Ramos (cell line): ENCODE data around the gene KIF24.
"Not testable (repeated sequence)": the region's sequence is repeated elsewhere in the genome, so short reads cannot be mapped to it uniquely, and the experiment has no call there.

Experiments
- in situ Hi-C: fragments of 300-500 bp; cut with MboI; formaldehyde crosslinking; loops from one replicate; pipeline ENCODE4 v1.14.3; 2022; ENCODE audit warnings: low sequenced_read_pairs; ENCODE audit not compliant: unreplicated experiment

The KIF24 gene, protein sequence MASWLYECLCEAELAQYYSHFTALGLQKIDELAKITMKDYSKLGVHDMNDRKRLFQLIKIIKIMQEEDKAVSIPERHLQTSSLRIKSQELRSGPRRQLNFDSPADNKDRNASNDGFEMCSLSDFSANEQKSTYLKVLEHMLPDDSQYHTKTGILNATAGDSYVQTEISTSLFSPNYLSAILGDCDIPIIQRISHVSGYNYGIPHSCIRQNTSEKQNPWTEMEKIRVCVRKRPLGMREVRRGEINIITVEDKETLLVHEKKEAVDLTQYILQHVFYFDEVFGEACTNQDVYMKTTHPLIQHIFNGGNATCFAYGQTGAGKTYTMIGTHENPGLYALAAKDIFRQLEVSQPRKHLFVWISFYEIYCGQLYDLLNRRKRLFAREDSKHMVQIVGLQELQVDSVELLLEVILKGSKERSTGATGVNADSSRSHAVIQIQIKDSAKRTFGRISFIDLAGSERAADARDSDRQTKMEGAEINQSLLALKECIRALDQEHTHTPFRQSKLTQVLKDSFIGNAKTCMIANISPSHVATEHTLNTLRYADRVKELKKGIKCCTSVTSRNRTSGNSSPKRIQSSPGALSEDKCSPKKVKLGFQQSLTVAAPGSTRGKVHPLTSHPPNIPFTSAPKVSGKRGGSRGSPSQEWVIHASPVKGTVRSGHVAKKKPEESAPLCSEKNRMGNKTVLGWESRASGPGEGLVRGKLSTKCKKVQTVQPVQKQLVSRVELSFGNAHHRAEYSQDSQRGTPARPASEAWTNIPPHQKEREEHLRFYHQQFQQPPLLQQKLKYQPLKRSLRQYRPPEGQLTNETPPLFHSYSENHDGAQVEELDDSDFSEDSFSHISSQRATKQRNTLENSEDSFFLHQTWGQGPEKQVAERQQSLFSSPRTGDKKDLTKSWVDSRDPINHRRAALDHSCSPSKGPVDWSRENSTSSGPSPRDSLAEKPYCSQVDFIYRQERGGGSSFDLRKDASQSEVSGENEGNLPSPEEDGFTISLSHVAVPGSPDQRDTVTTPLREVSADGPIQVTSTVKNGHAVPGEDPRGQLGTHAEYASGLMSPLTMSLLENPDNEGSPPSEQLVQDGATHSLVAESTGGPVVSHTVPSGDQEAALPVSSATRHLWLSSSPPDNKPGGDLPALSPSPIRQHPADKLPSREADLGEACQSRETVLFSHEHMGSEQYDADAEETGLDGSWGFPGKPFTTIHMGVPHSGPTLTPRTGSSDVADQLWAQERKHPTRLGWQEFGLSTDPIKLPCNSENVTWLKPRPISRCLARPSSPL (N-terminal part only)

DNA sequence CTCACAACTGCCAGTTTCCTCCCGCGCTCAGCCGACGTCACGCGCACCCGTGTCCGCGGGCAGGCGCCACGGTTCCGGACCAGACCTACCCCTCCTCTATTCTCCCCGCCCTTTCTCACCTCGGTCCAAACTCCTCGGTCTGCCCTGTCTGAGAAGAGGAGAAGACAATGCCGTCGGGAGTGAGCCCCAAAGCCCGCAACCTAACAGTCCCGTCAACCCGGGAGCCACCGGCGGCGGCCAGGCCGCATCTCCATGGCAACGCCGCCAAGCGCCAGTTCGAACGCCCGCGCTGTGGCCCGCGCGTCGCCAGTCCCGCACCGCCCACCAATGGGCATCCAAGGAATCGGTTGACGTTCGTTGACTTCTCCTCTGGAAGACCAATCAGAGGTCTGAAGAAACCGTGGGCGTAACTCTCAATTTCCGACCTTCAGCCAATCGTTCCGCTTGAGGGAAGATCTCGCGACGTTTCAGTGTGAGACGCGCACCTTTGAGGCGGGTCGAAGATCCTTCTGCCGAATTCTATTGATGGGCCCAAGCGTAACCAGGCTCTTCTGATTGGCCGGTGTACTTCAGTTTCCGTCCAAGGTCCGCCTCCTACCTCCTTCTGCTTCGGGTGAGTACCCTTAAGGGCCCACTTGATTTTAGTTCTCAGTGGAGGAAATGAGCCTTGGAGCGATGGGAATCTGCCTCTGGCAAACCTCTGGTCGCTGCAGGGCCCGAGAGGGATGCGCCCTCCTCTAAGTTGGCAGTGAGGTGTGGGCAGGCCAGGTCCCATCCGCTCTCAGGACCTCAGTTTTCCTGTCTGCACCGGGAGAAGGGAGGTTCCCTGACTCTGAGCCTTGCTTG lies at the start of gene KIF24, which contains the start of gene NUDT2:
TSS of gene KIF24 (minus strand) at position 282 of the 846 bp plus-strand sequence. CDS start 17,922 bp downstream, outside the sequence.
TSS of gene NUDT2 (plus strand) at position 583 of the 846 bp plus-strand sequence. CDS start 9,471 bp downstream, outside the sequence.
- in situ Hi-C loops = no loop called here

DNA sequence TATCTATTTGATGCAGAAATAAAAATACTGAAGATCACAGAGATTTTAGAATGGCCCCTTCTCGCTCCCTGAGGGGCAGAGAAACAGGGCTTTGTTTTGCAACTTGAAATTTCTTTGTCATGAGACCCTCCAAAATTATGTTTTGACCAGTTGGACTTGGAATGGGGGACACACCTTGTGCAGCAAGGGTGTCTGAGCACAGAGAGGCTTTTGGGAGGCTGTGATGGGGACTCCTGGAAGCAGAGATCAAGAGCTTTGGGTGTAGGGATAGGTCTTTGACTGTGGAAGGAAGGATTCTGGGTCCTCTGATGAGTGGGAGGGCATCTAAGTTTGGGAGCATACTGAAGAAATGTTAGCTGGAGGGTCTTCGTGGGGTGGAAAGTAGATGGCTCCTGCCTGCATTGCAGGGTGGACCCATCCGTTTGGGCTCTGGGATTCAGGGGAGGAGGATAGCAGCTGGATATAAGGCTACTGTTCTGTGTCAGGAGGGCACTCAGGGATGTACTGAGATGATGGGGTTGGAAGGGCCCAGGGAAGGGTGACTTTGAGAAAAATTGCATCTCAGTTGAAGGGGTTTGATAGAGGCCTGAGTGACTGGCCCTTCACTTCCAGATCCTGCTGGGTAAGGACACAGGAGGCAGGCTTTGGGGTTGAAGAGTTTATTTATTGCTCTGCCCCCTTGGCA lies 49.5 kb upstream of the KIF24 start:
- in situ Hi-C loops = loop anchor here (10.0 kb wide), 1 partner anchor 204 kb away; the partner anchor contains the start of gene UBAP1

DNA sequence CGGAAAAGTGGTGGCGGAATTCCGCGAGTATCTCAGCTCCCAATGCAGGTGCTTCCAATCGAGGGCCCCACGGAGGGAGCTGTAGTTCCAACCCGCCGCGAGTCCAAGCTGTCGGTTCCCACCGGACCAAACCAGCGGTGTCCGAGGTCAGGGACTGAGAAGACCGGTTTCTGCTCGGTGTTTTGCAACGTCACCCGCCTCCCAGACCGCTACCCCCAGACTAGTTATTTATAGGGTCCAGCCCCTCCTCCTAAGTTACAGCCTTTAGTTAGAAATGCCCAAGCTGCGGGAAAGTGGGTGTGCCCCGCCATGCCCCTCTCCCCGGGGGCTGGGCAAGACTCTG lies 48.3 kb upstream of the KIF24 start:
- in situ Hi-C loops = loop anchor here (10.0 kb wide), 1 partner anchor 203 kb away; the partner anchor contains the start of gene UBAP1

DNA sequence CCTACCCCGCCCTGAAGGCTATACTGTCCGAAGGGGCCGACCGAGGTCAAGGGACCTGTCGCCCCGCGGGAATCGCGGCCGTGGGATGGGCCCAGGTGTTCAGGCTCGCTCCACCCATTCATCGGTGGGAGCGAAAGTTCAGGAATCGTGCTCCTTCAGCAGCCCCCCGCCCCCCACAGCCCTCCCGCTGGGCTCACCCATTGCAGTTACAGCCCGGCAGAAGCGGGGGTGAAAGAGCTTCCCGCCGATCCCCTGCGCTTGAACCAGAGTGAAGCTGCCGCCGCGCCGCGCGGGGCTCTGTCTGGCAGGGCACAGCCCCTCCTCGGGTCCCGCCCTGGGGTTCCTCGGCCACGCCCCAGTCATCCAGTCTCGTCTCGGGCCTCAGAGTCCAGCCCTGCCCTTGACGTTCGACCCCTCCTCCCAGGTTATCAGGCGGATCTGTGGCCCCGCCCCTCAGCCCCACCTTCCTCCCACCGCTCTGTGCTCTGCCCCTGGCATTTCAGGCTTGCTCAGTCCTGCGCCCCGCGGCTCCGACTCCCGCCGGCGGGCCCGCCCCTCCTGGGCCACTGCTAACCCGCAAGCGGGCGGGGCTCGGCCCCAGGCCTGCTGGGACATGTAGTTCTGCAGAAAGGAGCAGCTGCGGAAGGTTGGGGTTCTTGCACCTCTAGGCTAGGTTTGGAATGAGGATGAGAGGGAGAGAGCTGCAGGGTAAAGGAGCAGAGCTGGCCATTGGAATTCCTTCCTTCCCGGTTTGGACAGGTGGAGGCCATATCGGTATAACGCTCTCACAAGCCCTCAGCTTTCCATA lies 47.7 kb upstream of the KIF24 start, which contains the start of gene MYORG:
TSS of gene MYORG (minus strand) at position 303 of the 808 bp plus-strand sequence. CDS start 3,955 bp downstream, outside the sequence.
- in situ Hi-C loops = loop anchor here (10.0 kb wide), 1 partner anchor 202 kb away; the partner anchor contains the start of gene UBAP1

DNA sequence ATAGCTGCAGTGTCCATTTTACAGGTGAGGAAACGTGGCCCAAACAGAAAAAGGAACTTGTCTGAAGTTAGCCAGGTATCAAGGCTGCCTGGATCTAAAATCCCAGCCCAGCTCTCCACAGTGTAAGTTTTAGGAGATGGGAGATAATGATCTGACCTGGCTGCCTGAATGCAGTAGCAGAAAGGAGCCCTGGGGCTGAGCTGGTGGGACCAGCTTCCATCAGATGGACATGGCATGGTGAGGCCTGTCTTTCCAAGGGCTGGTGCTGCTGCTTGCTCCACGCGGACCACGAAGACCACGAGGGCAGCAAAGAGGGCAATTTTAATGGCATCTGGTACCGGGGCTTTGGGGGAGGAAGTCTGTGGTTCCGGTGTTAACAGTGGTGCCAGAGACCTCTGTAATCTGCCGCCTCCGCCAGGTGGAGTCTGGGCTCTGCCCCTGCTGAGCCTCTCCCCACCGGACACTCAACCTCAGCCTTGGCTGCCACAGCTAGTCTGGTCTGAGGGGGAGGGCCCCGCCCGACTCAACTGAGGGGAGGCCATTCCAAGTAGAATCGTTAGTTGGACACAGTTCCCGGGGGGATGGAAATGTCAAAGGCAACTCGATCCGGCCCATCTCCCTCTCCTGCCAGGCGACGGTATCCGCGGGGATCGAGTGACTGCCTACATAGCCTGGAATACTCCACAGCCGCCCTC lies 47.0 kb upstream of the KIF24 start:
- in situ Hi-C loops = loop anchor here (10.0 kb wide), 1 partner anchor 201 kb away; the partner anchor contains the start of gene UBAP1

DNA sequence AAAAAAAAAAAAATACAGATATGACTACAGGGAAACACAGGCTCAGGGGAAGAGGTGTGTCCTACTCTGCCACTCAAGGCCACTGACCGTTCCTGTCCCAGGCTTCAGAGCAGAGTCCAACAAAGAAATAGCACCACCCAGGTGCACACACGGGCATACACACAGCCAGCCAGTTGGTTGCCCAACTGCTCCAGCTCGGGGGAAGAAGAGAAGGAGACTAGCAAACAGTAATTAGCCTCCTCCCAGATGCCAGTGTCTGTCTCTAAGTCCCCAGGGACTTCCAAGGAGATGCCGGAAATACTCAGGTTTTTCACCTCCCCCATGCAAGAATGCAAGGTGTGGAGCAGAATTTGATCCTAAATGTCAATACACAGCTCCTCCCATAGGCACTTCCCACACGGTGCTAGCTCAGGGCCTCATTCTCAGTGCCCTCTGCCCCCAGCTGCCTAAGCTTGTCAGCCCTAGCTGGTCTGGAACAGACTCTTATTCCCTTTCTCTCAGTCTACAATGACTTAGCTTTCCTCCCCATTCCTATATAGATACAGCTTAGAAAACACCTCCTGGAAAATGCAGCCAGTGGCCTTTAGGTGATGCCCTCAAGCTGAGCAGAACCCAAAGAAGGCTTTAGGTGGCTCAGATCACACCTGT lies 46.0 kb upstream of the KIF24 start:
- in situ Hi-C loops = loop anchor here (10.0 kb wide), 1 partner anchor 200 kb away; the partner anchor contains the start of gene UBAP1

DNA sequence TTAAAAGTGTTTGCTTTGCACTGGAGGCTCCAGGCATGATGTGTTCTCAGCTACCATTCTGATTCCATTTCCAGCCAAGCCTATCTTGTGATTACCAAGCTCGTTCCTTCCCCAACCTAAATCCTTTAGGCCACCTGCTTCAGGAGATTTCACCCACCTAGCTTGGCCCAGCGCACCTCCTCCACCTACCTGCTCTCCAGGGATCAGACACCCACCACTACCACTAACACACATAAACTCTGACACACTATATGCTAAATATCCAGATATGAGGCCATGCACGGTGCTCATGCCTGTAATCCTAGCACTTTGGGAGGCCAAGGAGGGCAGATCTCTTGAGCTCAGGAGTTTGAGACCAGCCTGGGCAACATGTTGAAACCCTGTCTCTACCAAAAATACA lies 45.3 kb upstream of the KIF24 start:
- in situ Hi-C loops = loop anchor here (10.0 kb wide), 1 partner anchor 200 kb away; the partner anchor contains the start of gene UBAP1

DNA sequence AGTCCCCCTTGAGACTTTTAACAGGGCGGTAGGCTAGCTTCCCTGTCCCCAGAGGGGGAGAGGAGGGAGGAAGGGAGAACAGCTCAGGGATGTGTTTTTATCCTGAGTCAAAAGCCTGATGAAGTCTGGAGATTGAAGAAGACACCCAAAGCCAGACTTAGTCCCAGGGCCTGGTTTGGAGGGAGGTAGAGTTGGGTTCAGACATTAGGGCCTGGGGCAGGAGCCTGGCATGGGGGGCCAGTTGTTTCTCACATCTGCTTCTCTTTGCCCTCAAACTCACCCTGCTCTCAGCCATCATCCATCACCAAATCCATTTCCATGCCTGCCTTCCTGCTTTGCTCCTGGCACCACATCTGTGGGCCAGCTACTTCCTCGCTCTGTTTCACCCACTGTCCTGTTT lies 44.7 kb upstream of the KIF24 start:
- in situ Hi-C loops = loop anchor here (10.0 kb wide), 1 partner anchor 199 kb away; the partner anchor contains the start of gene UBAP1

DNA sequence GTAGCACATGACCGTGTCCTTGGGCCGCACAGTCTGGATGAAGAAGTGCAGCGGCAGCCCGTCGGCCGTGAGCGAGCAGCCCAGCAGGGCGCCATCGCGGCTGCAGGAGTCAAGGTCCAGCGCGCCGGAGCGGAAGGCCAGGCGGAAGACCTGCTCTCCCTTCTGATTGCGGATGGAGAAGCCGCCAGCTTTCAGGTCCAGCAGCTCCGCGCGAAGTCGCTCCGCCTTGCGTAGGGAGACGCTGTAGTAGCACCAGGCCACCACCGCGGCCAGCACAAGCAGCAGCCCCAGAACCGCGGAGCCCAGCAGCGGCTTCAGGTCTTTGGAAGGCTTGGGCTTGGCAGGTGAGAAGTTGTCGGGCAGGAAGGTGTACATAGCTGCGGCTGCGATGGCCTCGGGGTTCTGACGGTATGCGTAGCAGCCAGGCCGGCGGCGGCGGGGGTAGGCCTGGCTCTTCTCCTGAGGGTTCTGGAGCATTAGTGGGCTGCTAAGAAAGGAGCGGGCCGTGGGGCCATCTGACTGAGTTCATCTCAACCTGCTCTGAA lies 43.5 kb upstream of the KIF24 start:
- in situ Hi-C loops = loop anchor here (10.0 kb wide), 1 partner anchor 198 kb away; the partner anchor contains the start of gene UBAP1

DNA sequence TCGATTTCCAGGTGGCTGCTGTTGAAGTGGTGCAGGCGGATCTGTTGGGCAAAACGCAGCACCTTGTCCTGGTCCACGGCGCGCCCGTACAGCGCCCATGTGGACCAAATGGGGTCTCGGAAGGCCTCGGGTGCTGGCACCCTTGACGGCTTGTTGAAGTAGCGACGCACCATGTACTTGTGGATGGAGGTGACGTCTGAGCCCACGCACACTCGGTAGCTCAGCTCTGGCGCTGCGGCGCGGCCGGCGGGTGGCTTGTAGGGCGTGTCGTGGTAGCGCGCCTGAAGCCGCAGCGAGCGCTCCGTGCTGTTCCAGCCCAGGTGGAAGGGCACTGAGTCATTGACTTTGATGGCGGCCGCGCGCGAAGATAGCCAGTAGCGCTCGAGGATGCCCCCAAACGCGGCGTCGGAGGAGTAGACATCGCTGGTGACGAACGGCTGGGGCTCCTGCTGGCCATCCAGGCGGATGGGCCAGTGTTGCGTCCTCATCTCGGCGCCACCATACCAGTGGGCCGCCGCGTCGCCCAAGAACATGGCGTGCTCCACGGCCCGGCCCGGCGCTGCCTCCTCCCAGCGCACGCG lies 42.9 kb upstream of the KIF24 start:
- in situ Hi-C loops = loop anchor here (10.0 kb wide), 1 partner anchor 197 kb away; the partner anchor contains the start of gene UBAP1

DNA sequence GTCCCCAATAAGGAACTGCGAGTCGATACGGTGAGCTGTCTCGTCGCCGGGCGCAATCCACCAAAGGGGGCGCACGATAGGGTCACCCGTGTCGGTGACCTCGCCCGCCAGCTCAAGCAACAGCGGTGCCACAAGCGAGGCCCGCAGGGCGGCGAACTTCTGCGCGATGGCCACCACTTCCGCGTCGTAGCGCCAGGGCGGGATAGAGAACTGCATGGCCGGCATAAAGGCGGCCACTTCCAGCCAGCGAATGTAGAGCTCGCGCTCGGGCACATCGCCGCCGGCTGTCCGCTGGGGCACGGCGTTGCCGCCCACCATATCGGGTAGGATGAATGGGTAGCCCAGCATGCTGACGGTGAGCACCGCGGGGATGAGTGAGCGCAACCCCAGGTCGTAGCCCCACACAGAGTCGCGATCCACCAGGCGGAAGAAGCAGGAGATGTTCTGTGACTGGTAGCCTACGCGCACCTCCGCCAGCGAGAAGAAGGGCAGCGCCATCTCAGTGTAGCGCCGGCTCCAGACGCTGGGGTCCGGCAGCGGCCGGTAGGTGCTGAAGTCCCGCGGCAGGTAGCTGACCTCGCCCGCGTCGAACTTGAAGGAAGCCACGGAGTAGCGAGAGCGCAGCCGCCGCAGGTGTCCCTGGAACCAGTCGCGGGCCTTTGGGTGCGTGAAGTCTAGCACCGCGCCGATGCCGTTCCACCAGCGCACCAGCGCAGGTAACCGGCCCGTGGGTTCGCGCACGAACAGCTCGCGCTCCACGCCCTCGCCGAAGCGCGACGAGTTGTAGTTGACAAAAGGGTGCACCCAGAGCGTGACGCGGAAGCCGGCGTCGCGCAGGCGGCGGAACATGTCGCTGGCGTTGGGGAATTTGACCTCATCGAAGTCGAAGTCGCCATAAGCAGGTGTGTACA lies 42.2 kb upstream of the KIF24 start:
- in situ Hi-C loops = loop anchor here (10.0 kb wide), 1 partner anchor 196 kb away; the partner anchor contains the start of gene UBAP1

DNA sequence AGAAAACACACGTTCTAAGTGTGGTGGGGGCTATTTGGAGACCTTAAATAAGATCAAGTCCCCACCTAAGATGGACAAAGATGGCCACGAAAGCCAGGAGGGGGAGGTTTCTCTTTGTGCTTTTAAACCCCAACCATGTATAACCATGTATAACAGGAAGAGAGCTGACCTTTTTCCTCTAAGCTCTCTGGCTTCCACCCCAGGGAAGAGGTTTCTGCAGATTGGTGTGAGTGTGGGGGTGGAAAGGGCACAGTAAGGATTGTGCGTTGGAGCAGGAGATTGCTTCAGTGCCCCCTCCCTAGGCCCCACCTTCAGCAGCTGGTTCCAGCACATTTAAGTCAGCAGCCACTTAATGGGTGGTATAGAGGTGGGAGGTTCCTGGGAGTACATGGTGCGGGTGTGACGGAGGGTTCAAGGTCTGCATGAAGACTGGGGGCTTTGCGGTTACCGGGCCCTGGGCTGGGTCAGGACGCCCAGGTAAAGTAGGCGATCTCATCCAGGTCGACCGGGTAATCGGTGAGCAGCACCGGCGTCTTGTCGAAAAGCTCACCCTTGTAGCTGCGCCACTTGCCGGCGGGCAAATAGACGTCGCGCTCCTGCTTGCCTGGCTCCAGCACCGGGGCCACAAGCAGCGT lies 41.4 kb upstream of the KIF24 start:
- in situ Hi-C loops = loop anchor here (10.0 kb wide), 1 partner anchor 196 kb away; the partner anchor contains the start of gene UBAP1

DNA sequence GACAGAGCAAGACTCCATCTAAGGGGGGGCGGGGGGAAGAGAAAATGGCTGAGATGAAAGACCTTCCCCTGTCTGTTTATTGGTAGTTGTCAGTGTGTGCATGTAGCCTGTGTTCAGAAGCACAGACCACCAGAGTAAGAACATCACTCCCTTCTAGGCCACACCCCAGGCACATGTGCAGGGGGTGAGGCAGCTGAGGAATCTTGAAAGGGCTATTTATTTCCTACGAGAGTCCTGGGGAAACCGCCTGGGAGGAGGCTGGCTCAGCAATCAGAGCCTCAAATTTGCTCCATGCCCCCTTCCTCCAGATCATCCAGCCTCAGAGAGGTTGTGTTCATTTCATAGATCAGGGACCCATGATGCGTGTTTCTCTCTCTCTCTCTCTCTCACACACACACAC lies 40.6 kb upstream of the KIF24 start:
- in situ Hi-C loops = loop anchor here (10.0 kb wide), 1 partner anchor 195 kb away; the partner anchor contains the start of gene UBAP1

DNA sequence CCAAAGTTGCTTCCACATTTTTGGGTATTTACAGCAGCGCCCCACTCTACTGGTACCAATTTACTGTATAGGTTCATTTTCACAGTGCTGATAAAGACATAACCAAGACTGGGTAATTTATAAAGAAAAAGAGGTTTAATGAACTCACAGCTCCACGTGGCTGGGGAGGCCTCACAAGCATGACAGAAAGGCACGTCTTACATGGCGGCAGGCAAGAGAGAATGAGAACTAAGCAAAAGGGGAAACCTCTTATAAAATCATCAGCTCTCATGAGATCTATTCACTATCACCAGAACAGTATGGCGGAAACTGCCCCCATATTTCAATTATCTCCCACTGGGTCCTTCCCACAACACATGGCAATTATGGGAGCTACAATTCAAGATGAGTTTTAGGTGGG lies 39.7 kb upstream of the KIF24 start:
- in situ Hi-C loops = not testable (repeated sequence)
